Measurements from ENCODE around the gene ZNF143. TPM values are rescaled to one million over a fixed set of nuclear protein-coding genes. Genes with fewer than 3 reads are reported as not detected.

Gene ZNF143
- total RNA-seq, 1 experiment from 2014 or later: 11.4 TPM

DNA sequence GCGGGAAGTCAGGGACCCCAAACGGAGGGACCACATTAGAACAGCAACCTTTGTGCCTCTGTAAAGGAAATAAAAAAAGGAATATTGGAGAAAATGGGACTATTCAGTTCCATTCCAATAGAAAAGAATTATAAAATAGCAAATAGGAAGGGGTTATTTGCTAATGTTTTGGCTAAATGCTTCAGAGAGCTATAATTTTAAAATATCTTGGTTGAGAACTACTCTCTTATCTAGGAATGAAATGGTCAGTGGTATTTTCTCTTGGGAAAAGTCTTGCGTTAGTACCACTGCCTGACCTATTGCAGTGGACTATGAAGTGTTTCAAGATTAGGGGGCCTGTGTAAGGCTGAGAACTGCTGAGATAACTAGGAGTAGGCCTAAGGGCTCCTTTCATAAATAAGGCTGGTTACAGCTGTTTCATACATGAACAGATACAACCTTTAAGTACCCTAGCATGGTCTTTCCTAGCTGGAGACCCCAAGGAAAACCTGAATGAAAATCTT, 105.8 kb downstream of the ZNF143 start:
- DNase-seq: no peak
- Histone ChIP-seq H3K36me3 (no peaks in the 10 kb centered on the region), H3K4me3 (no peak overlapping the region), H3K9me3 (peaks cover under 1% of the 10 kb centered on the region), H3K27me3 (no peaks in the 10 kb centered on the region)

DNA sequence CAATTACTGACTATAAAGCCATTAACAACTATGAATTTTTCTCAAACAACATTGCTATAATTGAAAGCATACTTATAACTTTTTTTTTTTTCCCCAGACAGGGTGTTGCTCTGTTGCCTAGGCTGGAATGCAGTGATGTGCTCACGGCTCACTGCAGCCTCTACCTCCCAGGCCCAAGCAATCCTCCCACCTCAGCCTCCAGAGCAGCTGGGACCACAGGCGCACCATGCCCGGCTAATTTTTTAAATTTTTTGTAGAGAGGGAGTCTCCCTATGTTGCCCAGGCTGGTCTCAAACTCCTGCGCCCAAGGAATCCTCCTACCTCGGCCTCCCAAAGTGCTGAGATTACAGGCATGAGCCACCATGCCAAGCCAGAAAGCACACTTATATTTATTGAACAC, 106.6 kb downstream of the ZNF143 start:
- DNase-seq: no peak
- Histone ChIP-seq H3K36me3 (no peaks in the 10 kb centered on the region), H3K4me3 (no peak overlapping the region), H3K27me3 (no peaks in the 10 kb centered on the region), H3K9me3 (no peaks in the 10 kb centered on the region)

DNA sequence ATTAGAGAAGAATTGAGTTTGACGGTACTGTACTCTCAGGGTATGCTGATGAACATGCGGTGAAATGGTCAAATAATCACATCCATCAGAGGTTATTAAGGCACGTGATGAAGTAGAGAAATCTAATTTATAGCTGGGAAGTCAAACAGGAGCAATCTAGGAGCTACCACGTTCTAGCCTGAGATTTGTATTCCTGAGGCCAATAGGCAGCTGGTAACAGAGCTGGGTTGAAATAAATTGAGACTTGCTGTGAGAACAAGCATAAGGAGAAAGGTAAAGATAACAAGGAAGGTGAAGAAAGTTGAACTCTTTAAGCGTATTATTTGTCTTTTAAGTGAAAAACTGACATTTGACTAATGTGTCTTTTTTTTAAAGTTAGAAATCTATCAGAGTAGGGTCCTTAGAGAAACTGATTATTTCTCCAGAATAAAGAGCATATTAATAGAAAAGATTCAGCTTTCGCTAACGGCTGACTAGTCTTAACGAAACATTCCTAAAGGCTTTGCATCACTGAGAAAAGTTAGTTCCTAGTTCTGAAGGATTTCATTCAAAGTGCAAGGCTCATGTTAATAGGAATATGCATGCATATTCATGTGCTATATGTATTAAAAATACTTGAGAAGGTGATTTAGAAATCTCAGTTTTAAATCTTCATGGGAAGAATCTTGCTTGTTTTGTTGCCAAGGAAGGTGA, 107.5 kb downstream of the ZNF143 start:
- Histone ChIP-seq H3K4me3 (no peak overlapping the region), H3K9me3 (no peaks in the 10 kb centered on the region), H3K36me3 (no peaks in the 10 kb centered on the region), H3K27me3 (no peaks in the 10 kb centered on the region)
- no peak for DNase-seq

DNA sequence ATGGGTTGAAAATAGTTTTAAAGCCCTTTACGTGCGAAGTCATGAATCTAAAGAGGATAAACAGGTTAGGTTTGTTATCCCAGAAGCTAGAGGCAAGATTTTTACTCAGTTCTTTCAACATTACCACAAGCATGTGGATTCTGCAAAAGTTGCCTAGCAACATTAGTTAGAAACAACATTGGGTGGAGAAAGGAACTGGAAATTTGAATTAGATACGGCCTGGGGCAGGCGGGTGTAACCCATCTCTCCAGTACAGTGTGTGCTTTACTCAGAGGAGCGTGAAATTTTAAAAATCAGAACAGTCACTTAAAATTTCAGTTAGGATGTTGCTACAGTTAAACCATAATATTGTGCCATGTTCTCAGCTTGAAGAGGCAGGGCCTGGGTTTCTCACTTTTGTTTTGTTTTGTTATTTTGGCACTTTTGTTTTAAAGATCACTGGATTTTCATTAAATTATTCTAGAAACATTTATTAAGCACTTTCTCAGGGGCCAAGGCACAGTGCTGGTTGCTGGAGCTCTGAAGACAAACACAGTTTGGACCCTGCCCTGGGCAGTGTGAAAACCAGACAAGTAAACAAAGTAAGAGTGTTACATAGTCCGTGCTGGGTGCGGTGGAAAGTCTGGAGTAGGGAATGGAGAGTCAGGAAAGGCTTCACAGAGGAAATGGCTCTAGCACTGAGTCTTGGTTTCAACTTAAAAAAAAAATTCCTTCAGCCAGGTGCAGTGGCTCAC, 108.2 kb downstream of the ZNF143 start:
- H3K4me3 ChIP-seq: no peak overlapping the region
- H3K36me3 ChIP-seq: no peaks in the 10 kb centered on the region
- H3K27me3 ChIP-seq: no peaks in the 10 kb centered on the region
- peak; percentile 46 for DNase-seq
- no peaks in the 10 kb centered on the region for H3K9me3 ChIP-seq

DNA sequence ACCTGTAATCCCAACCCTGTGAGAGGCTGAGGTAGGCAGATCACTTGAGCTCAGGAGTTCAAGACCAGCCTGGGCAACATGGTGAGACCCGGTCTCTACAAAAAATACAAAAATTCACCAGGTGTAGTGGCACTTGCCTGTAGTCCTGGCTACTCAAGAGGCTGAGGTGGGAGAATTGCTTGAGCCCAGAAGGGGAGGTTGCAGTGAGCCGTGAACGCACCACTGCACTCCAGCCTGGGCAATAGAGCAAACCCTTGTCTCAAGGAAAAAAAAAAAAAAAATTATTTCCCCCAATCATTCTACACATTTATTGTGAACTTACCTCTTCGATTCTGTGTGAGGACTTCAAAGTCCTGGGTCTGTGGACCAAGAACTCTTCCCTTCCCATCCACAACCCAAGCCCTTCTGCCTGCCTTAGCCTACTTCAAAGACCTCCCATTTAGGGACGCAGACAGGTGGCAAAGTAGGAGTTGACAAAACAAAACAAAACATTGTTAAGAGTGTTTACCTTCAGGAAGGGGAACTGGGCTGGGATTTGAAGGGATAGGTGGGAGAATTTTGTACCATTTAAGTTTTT, 108.9 kb downstream of the ZNF143 start:
- no peak for DNase-seq
- Histone ChIP-seq H3K27me3 (no peaks in the 10 kb centered on the region), H3K9me3 (no peaks in the 10 kb centered on the region), H3K4me3 (no peak overlapping the region), H3K36me3 (peaks cover 3% of the 10 kb centered on the region)

DNA sequence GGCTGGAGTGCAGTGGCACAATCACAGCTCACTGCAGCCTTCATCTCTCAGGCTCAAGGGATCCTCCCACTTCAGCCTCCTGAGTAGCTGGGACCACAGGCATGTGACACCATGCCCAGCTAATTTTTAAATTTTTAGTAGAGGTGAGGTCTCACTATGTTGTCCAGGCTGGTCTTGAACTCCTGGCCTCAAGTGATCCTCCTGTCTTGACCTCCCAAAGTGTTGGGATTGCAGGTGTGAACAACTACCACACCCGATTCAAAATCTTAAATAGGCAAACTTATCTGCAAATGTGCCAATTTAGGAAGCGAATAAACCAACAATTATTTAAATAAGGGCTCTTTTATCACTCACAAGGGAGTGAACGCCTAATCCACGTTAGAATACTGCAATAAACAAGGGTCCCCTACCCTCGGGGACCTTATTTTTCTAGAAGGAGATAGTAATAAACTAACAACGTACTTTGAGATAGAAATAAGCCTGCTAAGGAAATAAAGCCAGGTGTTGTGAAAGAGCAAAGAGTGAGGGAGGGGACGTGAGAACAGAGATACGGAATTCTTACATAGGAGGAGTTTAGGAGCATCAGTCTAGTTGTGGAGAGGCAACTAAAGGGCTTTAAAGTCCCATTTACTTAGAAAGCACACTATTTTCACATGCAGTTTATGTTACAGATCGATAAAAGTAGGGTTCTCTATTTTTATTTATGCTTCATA, 109.7 kb downstream of the ZNF143 start:
- H3K27me3 ChIP-seq: no peaks in the 10 kb centered on the region
- H3K4me3 ChIP-seq: no peak overlapping the region
- no peaks in the 10 kb centered on the region for H3K9me3 ChIP-seq
- H3K36me3 ChIP-seq: peaks cover 10% of the 10 kb centered on the region
- DNase-seq: no peak

DNA sequence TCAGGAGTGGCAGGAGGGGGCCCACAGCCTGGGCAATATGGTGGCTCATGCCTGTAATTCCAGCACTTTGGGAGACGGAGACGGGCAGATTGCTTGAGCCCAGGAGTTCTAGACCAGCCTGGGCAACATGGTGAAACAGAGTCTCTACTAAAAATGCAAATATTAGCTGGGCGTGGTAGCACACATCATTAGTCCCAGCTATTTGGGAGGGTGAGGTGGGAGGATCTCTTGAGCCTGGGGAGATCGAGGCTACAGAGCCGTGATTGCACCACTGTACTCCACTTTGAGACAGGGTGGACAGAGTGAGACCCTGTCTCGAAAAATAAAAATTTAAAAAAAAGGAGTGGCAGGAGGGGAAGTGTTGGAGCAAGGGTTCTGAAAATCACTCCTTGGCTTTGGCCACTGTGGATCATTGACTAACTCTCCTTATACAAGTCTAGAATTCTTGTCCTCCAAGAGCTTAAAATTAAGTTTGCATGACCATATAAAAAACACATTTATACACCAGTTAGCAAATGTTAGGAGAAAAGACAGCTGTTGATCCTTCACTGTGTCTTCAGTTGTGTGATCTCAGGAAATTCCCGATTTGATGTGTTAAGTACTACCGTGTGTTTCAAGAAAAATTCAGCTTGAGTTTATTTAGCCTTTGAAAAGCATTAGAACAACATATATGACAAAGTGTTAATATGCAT, 110.4 kb downstream of the ZNF143 start:
- Histone ChIP-seq H3K27me3 (no peaks in the 10 kb centered on the region), H3K4me3 (no peak overlapping the region), H3K9me3 (no peaks in the 10 kb centered on the region), H3K36me3 (peaks cover 18% of the 10 kb centered on the region)
- DNase-seq: no peak

DNA sequence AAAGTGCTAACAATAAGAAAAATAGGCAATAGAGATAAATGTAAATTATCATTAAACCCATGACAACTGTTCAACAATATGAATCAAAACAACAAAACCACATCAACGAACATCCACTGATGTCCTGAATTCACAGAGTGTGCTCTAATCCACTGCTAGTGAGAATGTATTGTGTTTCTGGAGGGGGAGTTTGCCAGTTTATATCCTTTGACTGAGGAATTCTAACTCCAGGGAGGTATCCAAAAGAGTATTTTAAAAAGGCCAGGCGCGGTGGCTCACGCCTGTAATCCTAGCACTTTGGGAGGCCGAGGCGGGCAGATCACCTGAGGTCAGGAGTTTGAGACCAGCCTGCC, 110.9 kb downstream of the ZNF143 start:
- H3K36me3 ChIP-seq: peaks cover 23% of the 10 kb centered on the region
- DNase-seq: no peak
- H3K9me3 ChIP-seq: no peaks in the 10 kb centered on the region
- no peaks in the 10 kb centered on the region for H3K27me3 ChIP-seq
- peak overlapping the region; percentile 82 for H3K4me3 ChIP-seq

DNA sequence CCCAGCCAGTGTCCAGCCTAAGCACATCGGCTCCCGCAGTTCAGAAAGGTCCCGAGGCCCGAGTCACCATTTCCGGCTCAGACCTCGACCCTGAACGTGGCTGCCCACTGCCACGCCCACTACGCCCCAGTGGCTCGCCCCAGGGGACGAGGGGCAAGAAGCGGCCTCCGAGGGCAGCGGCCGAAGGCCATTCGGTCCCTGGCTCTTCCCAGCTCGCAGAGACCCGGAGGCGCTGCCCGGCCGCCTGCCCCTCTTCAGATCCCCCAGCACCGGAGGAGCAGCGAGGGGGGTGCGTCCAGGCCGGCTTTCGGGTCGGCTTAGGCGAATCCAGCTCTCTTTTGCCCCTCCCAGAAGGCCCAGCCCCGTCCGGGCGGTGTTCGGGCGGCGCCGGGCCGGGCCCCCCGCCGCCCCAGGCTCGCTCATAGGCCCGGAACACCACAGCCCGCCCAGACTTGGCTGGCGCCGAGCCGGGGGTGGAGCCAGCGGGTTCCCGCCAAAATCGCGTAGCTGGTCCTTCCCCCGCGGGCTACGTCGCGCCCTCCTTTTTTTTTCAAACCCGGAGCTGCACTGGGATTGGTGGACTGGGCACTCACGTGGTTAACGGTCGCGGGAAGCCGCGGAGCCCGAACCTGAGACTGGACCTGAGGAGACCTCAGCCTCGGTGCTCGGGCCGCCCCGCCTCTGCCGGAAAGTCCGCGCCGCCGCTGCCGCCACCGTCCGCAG, 112.4 kb downstream of the ZNF143 start, which contains the start of gene WEE1:
TSS of gene WEE1 (plus strand) at position 619 of the 723 bp plus-strand sequence. CDS start 264 bp downstream, outside the sequence.
- H3K36me3 ChIP-seq: peaks cover 38% of the 10 kb centered on the region
- no peaks in the 10 kb centered on the region for H3K27me3 ChIP-seq
- DNase-seq: peak; percentile 98
- no peaks in the 10 kb centered on the region for H3K9me3 ChIP-seq
- H3K4me3 ChIP-seq: peak within 1 kb of the TSS; percentile 82

DNA sequence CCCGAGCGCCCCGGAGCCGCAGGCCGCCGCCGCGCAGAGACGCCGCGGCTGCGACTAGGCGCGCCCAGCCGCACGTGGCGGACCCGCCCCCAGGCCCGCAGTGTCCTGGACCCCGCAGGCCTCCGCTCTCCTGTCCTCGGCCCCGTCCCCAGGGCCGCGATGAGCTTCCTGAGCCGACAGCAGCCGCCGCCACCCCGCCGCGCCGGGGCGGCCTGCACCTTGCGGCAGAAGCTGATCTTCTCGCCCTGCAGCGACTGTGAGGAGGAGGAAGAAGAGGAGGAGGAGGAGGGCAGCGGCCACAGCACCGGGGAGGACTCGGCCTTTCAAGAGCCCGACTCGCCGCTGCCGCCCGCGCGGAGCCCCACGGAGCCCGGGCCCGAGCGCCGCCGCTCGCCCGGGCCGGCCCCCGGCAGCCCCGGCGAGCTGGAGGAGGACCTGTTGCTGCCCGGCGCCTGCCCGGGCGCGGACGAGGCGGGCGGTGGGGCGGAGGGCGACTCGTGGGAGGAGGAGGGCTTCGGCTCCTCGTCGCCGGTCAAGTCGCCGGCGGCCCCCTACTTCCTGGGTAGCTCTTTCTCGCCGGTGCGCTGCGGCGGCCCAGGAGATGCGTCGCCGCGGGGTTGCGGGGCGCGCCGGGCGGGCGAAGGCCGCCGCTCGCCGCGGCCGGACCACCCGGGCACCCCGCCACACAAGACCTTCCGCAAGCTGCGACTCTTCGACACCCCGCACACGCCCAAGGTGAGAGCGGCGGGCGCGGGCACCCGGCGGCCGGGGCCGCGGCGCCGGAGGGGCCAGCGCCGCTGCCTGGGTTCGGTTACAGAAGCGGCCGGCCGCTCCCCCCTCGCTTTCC, 113.2 kb downstream of the ZNF143 start:
- DNase-seq: peak; percentile 11
- Histone ChIP-seq H3K36me3 (peaks cover 44% of the 10 kb centered on the region), H3K4me3 (peak overlapping the region; percentile 82), H3K9me3 (no peaks in the 10 kb centered on the region), H3K27me3 (no peaks in the 10 kb centered on the region)

DNA sequence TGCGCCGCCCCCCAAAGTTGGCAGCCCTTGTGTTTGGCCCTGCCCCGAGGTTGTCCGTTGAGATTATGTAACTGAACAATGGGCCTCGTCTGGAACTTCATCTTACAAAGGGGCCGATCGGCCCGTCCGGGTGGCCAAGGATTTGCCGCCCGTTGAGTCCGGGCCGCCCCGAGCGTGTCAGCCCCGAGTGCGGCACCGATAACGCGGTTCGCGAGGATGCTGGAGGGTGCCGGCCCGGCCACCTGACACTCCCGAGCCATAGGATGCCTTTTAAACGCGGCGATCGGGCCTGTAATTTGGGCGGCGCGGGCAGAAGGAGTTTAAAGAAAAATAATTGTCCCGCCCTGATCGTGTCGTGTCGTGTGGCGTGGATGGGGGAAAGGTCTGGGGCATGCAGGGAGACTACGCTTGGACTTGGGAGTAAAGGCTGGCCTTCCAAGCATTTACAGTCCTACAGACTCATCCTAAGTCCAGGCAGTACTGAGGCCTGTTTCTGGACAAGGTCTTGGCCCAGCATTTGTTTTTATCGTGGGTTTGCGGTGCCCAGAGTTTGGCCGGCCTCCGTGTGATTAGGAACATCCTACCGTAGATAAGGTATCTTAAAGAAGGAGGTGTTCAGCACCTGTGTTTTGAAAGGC, 113.9 kb downstream of the ZNF143 start:
- peak; percentile 18 for DNase-seq
- H3K36me3 ChIP-seq: peaks cover 52% of the 10 kb centered on the region
- peak overlapping the region; percentile 82 for H3K4me3 ChIP-seq
- H3K9me3 ChIP-seq: no peaks in the 10 kb centered on the region
- H3K27me3 ChIP-seq: no peaks in the 10 kb centered on the region

DNA sequence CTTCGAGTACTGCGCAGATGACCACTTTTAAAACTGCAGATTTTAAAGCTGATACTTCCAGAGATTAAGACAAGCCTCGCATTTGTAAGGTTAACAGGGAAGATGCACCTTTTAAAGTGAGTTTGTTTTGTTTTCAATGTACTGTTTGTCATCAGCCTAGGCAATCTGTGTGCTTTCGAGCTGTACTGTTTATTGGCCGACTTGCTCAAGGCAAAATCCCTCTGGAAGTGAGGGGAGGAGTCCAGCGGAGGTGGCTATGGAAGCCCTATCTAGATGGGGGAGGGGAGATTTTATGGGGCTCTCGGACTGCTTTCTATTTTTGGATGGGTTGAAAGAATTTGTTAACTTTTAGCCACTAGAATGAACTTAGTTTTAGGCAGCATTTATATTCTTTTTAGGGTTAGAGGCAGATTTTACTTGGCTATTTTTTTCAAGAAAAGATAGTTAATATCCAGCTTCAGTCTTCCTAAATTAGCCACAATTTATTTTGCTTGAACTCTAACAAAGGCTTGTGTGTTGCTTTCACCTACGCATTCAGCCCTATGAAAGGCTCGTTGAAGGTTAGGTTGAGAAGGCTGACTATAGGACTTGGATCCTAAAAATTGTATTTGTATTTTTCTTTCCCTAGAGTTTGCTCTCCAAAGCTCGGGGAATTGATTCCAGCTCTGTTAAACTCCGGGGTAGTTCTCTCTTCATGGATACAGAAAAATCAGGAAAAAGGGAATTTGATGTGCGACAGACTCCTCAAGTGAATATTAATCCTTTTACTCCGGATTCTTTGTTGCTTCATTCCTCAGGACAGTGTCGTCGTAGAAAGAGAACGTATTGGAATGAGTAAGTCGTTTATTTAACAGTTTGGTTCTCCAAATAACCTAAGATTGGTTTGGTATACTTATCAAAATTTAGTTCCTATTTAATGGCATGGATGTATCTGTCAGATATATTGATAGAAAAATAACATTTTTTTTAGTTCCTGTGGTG, 114.7 kb downstream of the ZNF143 start:
- Histone ChIP-seq H3K27me3 (no peaks in the 10 kb centered on the region), H3K4me3 (peak overlapping the region; percentile 82), H3K9me3 (no peaks in the 10 kb centered on the region), H3K36me3 (peaks cover 58% of the 10 kb centered on the region)
- DNase-seq: peak; percentile 76

DNA sequence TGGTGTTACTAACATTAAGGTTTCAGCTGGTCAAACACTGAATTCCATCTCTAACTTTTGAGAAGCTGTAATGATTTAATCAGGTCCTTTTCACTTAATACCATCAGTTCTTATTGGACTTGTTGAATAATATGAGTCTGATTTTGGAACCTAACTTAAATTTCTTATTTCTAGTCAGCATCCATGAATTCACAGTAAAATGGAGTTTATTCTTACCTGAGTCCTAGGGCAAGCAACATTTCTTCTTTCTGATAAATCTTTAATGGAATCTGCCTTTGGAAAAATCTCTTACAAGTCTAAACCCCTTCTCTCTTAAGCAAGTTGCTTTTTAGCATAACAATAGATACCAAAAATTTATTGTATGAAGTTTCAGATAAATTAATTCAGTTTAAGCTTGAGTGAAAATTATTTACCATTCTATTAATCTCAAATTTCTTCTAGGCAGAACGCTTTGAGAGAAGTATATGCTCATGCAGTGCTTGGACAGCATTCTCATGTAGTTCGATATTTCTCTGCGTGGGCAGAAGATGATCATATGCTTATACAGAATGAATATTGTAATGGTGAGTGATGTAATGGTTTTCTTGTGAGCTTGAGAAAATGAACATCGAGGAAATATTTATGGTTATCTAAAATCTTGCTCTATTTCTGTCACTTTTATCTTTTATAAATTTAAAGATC, 116.0 kb downstream of the ZNF143 start:
- Histone ChIP-seq H3K9me3 (no peaks in the 10 kb centered on the region), H3K4me3 (peak overlapping the region; percentile 82), H3K36me3 (peaks cover 71% of the 10 kb centered on the region), H3K27me3 (no peaks in the 10 kb centered on the region)
- DNase-seq: no peak
